NT2/D1 (cell line): ENCODE data around the gene IL1RAP.

Experiments used
- SUZ12 ChIP-seq: IDR thresholded peaks from 2 replicates; pipeline ENCODE4 v1.6.1; 2011; ENCODE audit not compliant: insufficient read length, insufficient read depth; ENCODE audit errors: extremely low read depth
- YY1 ChIP-seq: IDR thresholded peaks from 2 replicates; pipeline ENCODE4 v1.6.1; 2011; ENCODE audit not compliant: insufficient read length, insufficient read depth

- TF ChIP-seq SUZ12 (no peak), YY1 (no peak)
These were observed 24.4 kb downstream of the IL1RAP start for GRCh38 chr3:190538288-190538687.
